Uterus (tissue), 4 donors: ENCODE data around the gene SCLT1. TPM values are rescaled to one million over a fixed set of nuclear protein-coding genes. Genes with fewer than 3 reads are reported as not detected.

Experiments used
- DNase-seq, 2 donors: peaks; one replicate each; pipeline ENCODE4 v3.0.0-alpha.2; 2019 to 2020
- H3K27ac ChIP-seq, 2 donors: fragments of 200-600 bp; sonication (generic); 1 replicate in 1 of 2; 2 replicates in 1 of 2; pipeline ENCODE4 v1.5.1; 2016 to 2018
- H3K27me3 ChIP-seq, 2 donors: fragments of 200-600 bp; sonication (generic); one replicate each; pipeline ENCODE4 v1.5.1; 2018 to 2019; ENCODE audit warnings: control low read depth in 1 of 2
- H3K36me3 ChIP-seq, 2 donors: fragments of 200-600 bp; sonication (generic); one replicate each; pipeline ENCODE4 v1.5.1; 2019; ENCODE audit warnings: control low read depth in 1 of 2
- H3K4me1 ChIP-seq, 2 donors: fragments of 200-600 bp; sonication (generic); one replicate each; pipeline ENCODE4 v1.5.1; 2018 to 2019; ENCODE audit warnings: control low read depth in 1 of 2
- H3K4me3 ChIP-seq, 2 donors: fragments of 200-600 bp; sonication (generic); 1 replicate in 1 of 2; 2 replicates in 1 of 2; pipeline ENCODE4 v1.5.1; 2018 to 2019; ENCODE audit warnings: mild to moderate bottlenecking in 1 of 2
- H3K9me3 ChIP-seq, 2 donors: fragments of 200-600 bp; sonication (generic); one replicate each; pipeline ENCODE4 v1.5.1; 2019; ENCODE audit warnings: control low read depth in 1 of 2
- POLR2A ChIP-seq, 2 donors: fragments of 450-650 bp; IDR thresholded peaks; one replicate each; pipeline ENCODE4 v1.6.1; 2016; ENCODE audit warnings: antibody characterized with exemption in 2 of 2, mild to moderate bottlenecking in 1 of 2, moderate library complexity in 1 of 2
- intact Hi-C: fragments of 100-400 bp; cut with DNase I; formaldehyde crosslinking; loops from one replicate; pipeline ENCODE4 v1.15.1; 2023; ENCODE audit warnings: low total_unique reads
- total RNA-seq, 4 donors: library from RNA; depleted of rRNA in 3 of 4; stranded (reverse); fragments of >200 nt in 3 of 4; gene quantifications; one replicate each; pipeline versions ENCODE4 v1.1.0 to v1.2.4, GENCODE V29; 2014 to 2023
- TF ChIP-seq, protein P1 (sequence below), 4 experiments: fragments of 200-600 bp in 2 of 4; fragments of 450-650 bp in 2 of 4; sonication (generic) in 2 of 4; IDR thresholded peaks; one replicate each; pipeline ENCODE4 v1.5.1; 2016 to 2019; ENCODE audit warnings: antibody characterized with exemption in 4 of 4, mild to moderate bottlenecking in 2 of 4, moderate library complexity in 1 of 4
- donor health status: DM: yes; HTN: yes; CAD: no.

The SCLT1 gene
- total RNA-seq, 4 donors from 2014 or later, result 7.2 to 47.5 (median 30.6) TPM

DNA sequence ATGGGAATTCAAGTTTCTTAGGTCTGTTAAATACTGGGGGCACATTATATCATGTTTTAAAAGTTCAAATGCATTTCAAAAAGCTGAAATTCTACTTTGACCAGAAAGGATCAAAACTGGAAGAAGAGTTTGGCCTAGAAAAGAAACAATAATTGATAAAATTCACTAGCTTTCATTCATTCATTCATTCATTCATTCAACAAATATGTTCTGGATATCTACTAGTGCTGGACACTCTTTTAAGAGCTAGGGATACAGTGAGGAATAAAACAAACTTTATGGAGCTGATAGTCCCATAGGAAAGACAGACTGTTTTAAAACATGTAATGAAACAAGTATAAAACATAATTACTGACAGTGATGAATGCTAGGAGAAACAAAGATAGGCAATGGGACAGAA, 177.8 kb downstream of the SCLT1 start:
- Histone ChIP-seq H3K4me1 (no peaks in the 10 kb centered on the region), H3K36me3 (no peaks in the 10 kb centered on the region), H3K4me3 (no peak overlapping the region), H3K27me3 (no peaks in the 10 kb centered on the region), H3K27ac (no peak overlapping the region), H3K9me3 (no peaks in the 10 kb centered on the region)
- intact Hi-C loops, result no loop called here
- DNase-seq, result no peak
- no peak for TF ChIP-seq POLR2A (IDR thresholded peaks at IDR 0.05)
- TF ChIP-seq, protein P1, sequence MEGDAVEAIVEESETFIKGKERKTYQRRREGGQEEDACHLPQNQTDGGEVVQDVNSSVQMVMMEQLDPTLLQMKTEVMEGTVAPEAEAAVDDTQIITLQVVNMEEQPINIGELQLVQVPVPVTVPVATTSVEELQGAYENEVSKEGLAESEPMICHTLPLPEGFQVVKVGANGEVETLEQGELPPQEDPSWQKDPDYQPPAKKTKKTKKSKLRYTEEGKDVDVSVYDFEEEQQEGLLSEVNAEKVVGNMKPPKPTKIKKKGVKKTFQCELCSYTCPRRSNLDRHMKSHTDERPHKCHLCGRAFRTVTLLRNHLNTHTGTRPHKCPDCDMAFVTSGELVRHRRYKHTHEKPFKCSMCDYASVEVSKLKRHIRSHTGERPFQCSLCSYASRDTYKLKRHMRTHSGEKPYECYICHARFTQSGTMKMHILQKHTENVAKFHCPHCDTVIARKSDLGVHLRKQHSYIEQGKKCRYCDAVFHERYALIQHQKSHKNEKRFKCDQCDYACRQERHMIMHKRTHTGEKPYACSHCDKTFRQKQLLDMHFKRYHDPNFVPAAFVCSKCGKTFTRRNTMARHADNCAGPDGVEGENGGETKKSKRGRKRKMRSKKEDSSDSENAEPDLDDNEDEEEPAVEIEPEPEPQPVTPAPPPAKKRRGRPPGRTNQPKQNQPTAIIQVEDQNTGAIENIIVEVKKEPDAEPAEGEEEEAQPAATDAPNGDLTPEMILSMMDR (IDR thresholded peaks at IDR 0.05), result no peak

- TF ChIP-seq POLR2A (IDR thresholded peaks at IDR 0.05), result no peak
- TF ChIP-seq, protein P1 (IDR thresholded peaks at IDR 0.05), result no peak
- DNase-seq, result no peak
- H3K4me1 ChIP-seq, result no peaks in the 10 kb centered on the region
- no peaks in the 10 kb centered on the region for H3K27me3 ChIP-seq
- no peaks in the 10 kb centered on the region for H3K9me3 ChIP-seq
- H3K36me3 ChIP-seq, result no peaks in the 10 kb centered on the region
- no peak overlapping the region for H3K4me3 ChIP-seq
- no peak overlapping the region for H3K27ac ChIP-seq
- intact Hi-C loops, result no loop called here
Observed at GRCh38 chr4:128913228-128913627, 180.1 kb downstream of the SCLT1 start.

DNA sequence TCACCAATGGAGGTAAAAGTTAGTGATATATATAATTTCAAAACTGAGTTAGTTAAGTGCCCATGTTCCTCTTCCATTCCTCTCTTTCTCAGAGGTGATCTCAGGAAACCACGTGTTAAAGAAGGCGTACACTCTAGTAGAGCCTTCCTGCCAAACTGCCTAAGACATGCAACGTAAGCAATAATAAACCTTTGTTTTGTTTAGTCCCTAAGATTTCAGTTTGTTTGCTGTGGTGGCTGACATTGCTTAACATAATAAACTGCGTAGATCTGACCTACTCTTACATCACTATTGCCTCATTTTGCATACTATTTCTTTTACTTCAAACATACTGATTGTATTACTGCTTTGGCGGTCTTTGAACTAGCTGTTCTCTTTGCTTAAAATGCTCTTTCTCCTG, 184.6 kb downstream of the SCLT1 start:
- TF ChIP-seq, protein P1 (IDR thresholded peaks at IDR 0.05), result no peak
- no peak for TF ChIP-seq POLR2A (IDR thresholded peaks at IDR 0.05)
- intact Hi-C loops, result no loop called here

DNA sequence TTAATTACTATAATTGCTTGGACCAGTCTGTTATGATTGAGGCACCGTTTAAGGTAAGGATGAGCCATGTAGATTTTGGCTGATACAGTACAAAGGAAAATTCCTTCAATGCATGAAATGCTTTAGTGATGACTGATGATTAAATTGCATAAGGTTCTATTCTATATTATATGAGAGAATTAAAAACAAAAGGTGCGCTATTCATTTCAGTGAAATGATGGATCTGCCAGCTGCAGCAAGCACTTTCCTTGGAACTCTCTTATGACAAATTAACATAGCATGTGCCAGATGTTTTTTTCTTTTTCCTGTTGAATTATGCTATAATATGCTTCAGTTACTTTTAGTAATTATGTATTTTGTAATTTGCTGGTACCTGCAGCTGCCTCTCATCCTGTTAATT, 185.4 kb downstream of the SCLT1 start:
- no peak for DNase-seq

More for the DNA sequence above, 184.6 kb downstream of the SCLT1 start:
- H3K27ac ChIP-seq, result no peak overlapping the region
- no peaks in the 10 kb centered on the region for H3K36me3 ChIP-seq
- H3K4me1 ChIP-seq, result no peaks in the 10 kb centered on the region
- H3K4me3 ChIP-seq, result no peak overlapping the region
- no peaks in the 10 kb centered on the region for H3K9me3 ChIP-seq
- no peaks in the 10 kb centered on the region for H3K27me3 ChIP-seq
- DNase-seq, result no peak

DNA sequence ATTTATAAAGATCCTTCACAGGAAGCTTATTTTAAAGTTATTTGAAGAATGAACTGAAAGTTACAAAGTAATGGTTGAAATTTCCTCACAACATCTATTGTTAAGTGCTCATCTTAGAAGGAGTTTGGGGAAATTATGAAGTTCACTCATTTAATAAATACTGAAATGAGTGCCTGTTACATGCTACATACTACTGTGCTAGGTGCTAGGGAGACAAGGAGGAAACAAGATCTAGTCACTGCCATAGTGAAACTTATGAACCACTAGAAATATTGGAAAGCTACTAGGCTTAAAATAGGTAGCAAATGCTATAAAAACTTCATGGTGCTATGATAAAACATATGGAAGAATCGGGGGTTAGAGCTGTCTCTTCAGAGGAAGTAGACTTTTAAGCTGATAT, 186.8 kb downstream of the SCLT1 start:
- DNase-seq, result no peak
- Histone ChIP-seq H3K27ac (no peak overlapping the region), H3K36me3 (no peaks in the 10 kb centered on the region), H3K4me3 (no peak overlapping the region), H3K9me3 (no peaks in the 10 kb centered on the region), H3K4me1 (no peaks in the 10 kb centered on the region), H3K27me3 (no peaks in the 10 kb centered on the region)
- intact Hi-C loops, result no loop called here
- TF ChIP-seq POLR2A (IDR thresholded peaks at IDR 0.05), result no peak
- TF ChIP-seq, protein P1 (IDR thresholded peaks at IDR 0.05), result no peak

More for the DNA sequence above, 185.4 kb downstream of the SCLT1 start:
- Histone ChIP-seq H3K9me3 (no peaks in the 10 kb centered on the region), H3K27ac (no peak overlapping the region), H3K27me3 (no peaks in the 10 kb centered on the region), H3K4me3 (no peak overlapping the region), H3K36me3 (no peaks in the 10 kb centered on the region), H3K4me1 (no peaks in the 10 kb centered on the region)
- intact Hi-C loops, result no loop called here
- no peak for TF ChIP-seq POLR2A (IDR thresholded peaks at IDR 0.05)
- TF ChIP-seq, protein P1 (IDR thresholded peaks at IDR 0.05), result no peak
